ENCODE data around the gene KCNT2.

- no peak for TF ChIP-seq CTCF (IDR thresholded peaks at IDR 0.05; ENCODE audit: low read depth, low read length, poor library complexity, severe bottlenecking)
- TF ChIP-seq EZH2phosphoT487 (IDR thresholded peaks at IDR 0.05; ENCODE audit: borderline replicate concordance, low read length) = no peak
These were observed 263.8 kb downstream of the KCNT2 start for GRCh38 chr1:196344453-196344852.

All from DOHH2 (cell line).